ENCODE results near the gene MAP3K1. TPM values are rescaled to one million over a fixed set of nuclear protein-coding genes. Genes with fewer than 3 reads are reported as not detected.

MAP3K1 gene
- total RNA-seq, 4 donors from 2014 or later, result 19.4 to 26.3 (median 19.7) TPM

DNA sequence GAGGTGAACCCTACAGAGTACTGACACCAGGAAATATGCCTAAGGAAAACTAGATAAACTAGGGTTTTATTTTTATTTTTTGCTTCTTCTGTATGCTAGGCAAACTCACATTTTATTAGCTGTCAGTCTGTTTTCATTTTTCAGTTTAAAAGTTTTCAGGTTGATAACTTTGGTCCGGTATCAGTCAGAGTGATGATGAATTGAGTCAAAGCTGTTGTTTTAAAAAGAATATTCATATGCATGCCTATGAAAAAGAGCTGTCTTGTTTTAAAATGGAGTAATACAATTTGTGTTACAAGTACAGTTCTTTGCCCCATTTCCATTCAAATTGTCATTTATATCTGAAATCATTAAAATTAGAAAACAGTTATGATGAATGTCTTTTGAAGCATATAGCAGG is 22.6 kb downstream of the MAP3K1 start:
- TF ChIP-seq, protein P1, sequence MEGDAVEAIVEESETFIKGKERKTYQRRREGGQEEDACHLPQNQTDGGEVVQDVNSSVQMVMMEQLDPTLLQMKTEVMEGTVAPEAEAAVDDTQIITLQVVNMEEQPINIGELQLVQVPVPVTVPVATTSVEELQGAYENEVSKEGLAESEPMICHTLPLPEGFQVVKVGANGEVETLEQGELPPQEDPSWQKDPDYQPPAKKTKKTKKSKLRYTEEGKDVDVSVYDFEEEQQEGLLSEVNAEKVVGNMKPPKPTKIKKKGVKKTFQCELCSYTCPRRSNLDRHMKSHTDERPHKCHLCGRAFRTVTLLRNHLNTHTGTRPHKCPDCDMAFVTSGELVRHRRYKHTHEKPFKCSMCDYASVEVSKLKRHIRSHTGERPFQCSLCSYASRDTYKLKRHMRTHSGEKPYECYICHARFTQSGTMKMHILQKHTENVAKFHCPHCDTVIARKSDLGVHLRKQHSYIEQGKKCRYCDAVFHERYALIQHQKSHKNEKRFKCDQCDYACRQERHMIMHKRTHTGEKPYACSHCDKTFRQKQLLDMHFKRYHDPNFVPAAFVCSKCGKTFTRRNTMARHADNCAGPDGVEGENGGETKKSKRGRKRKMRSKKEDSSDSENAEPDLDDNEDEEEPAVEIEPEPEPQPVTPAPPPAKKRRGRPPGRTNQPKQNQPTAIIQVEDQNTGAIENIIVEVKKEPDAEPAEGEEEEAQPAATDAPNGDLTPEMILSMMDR (IDR thresholded peaks at IDR 0.05; ENCODE audit: low read depth), result no peak

DNA sequence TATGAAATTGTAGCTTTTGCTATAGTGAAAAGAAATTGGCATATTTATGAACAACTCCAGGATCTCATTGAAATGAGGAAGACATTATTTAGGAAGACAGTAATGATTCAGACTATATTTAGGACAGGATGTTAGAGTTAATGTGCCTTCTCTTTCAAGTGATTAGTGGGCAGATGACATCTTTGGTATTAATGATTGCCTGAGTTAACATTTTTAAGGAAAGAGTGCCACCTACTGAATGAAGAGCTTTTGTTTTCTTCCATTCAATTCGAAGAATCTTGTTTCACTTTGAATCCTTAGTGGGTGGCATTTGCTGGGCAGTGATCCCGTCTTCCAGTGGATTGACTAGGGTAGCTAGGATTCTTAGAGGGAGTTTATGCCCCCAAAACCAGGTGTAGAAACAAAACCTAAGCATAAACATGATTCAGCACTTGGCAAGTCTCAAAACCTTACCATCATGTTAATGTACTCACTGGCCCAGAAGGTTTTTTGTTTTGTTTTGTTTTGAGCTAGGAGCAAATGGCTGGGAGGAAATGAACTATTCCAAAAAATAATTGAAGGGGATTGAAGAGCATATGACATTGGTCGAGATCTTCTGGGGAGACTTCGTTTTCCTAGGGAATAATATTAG is 23.2 kb downstream of the MAP3K1 start:
- TF ChIP-seq, protein P1 (IDR thresholded peaks at IDR 0.05; ENCODE audit: low read depth), result no peak

DNA sequence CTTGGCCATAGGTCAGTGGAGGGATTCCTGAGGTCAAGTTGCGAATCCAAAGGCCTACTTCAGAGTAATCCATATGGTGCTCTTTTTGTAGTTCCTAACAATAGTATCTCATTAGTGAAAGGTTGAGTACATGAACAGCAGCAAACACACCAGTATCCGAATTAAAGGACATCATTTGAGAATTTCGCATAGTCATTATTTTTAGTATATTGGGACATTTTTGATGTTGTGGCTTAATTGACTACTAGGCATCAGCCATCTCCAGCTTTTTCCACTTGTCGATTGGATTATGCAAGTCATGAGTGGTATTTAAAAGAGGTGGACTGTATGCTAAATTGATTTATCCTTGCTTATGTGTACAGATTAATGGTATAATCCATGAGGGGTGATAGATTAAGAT is 23.7 kb downstream of the MAP3K1 start:
- TF ChIP-seq, protein P1 (IDR thresholded peaks at IDR 0.05; ENCODE audit: low read depth), result no peak

DNA sequence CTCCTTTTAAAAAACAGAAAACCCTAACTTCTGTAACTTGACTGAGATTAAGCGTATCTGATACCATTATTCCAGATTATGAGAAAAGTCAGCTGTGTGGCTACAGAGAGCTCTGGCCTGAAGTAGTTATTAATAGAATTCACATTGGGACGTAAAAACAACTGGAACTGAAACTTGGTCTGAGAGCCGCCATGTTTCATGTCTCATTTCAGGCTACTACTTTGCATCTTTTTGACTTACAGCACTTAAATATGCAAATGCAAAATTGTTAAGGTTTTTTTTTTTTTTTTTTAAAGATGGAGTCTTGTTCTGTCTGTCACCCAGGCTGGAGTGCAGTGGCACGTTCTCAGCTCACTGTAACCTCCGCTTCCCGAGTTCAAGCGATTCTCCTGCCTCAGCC is 25.2 kb downstream of the MAP3K1 start:
- TF ChIP-seq, protein P1 (IDR thresholded peaks at IDR 0.05; ENCODE audit: low read depth), result no peak

DNA sequence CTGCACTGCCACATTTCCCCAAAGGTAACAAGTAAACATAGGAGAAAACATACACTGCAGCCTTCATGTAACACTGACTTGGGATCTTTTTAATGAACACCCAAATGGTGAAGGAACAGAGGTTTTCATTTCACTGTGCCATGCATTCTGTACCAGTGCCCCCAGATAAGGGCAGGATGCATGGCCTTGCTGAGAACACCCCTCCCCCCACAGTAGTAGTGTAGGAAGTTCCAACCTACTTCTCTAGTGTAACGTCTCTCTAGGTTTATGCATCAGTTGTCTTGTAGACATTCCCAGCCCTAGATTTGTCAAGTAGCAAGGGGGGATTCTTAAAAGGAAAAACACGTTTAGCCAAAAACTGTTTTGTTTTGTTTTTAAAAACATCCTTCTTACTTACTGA is 29.9 kb downstream of the MAP3K1 start:
- TF ChIP-seq, protein P1 (IDR thresholded peaks at IDR 0.05; ENCODE audit: low read depth), result no peak

DNA sequence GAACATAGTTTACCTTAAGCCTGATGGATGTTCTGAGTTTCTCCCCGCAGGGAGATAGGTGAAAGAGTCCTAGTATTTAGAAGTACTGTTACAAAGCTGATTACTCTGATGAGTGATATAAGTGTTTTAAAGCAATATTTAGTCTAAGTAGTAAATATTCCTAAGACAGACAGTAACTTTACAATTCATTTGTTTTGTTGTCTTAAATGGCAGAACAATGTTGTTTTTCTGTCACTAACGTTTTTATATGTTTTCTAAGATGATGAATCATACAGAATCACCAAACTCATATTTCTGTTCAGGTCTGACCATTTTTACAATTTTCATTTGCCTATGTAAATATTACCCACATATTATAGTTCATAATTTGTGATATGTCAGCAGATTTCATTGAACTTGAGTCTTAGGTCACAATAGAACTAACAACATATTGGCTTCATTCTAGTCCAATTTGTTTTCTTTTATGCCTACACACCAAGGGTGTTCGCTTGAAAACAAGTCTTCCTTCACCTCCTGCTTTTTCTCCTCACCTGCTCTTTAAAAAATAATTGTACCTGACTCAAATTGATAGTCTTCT is 30.6 kb downstream of the MAP3K1 start:
- TF ChIP-seq, protein P1 (IDR thresholded peaks at IDR 0.05; ENCODE audit: low read depth), result no peak

DNA sequence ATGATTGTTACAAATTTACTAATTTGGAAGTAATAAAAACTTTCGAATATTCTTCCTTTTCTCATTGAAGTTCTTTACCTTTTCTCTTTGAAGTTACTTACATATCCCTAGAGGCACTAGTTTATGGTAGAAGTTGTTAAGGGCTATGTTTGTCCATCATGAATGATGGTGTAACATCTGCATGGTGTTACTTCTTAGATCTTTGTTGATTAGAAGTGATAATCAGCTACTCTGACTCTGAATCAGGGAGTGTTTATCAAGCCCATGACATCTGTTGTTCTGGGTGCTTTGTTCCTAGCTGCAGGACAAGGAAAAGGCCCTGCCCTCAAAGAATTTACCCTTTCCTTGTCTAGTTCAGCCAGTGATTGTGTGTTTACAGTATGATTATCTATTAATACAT is 32.9 kb downstream of the MAP3K1 start:
- TF ChIP-seq, protein P1 (IDR thresholded peaks at IDR 0.05; ENCODE audit: low read depth), result no peak

All from subcutaneous adipose tissue (tissue), 4 donors.